Measurements from ENCODE around the gene RPS6KA5. TPM values are rescaled to one million over a fixed set of nuclear protein-coding genes. Genes with fewer than 3 reads are reported as not detected.
A peak's percentile ranks its signal among the peaks of the same experiment; 100 is the strongest.

RPS6KA5 gene
- total RNA-seq, 1 donor from 2014 or later = 1.0 TPM

DNA sequence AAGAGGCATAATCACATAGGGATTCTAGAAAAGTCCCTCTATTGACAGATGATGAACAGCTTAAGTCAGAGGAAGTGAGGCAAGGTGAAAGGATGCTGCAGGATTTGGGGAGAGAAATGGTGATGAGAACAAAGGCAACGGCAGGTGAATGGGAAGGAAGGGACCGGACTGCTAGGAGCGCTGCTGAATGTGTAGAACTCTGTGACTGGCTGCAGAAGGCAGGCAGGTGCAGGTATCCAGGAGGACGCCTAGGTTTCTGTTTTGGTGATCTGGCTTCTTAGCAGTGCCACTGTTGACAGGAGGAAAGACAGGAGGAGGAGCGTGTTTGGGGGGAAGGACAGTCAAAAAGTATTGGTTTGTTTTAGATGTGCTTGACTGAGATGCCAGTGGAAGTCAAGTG lies 185.8 kb downstream of the RPS6KA5 start:
- FAIRE-seq (no peak), DNase-seq (ENCODE audit: low read depth) (no peak)
- Histone ChIP-seq H3K27ac (ENCODE audit: low read depth, low read length) (no peak overlapping the region), H3K4me2 (ENCODE audit: low read length) (no peak overlapping the region), H3K79me2 (ENCODE audit: insufficient read depth, low read length) (no peaks in the 10 kb centered on the region), H3K4me1 (ENCODE audit: insufficient read depth, low read length) (peaks cover 6% of the 10 kb centered on the region), H3K36me3 (ENCODE audit: insufficient read depth, low read length) (no peaks in the 10 kb centered on the region), H3K9ac (ENCODE audit: low read length) (no peak overlapping the region), H2AFZ (ENCODE audit: low read depth, low read length) (no peak overlapping the region), H4K20me1 (ENCODE audit: insufficient read depth, low read length) (no peaks in the 10 kb centered on the region), H3K9me3 (ENCODE audit: insufficient read depth, low read depth, low read length) (no peaks in the 10 kb centered on the region), H3K27me3 (ENCODE audit: insufficient read depth, low read length) (no peaks in the 10 kb centered on the region), H3K4me3 (ENCODE audit: insufficient read depth, low read depth, low read length) (no peak overlapping the region)
- Mint-ChIP-seq H3K9me3 (ENCODE audit: unreplicated experiment) (no peaks in the 10 kb centered on the region), H3K27ac (ENCODE audit: unreplicated experiment) (no peak overlapping the region), H3K4me3 (ENCODE audit: unreplicated experiment) (no peak overlapping the region), H3K36me3 (ENCODE audit: low read depth, unreplicated experiment) (no peaks in the 10 kb centered on the region), H3K4me1 (ENCODE audit: low read depth, unreplicated experiment) (peaks cover 10% of the 10 kb centered on the region), H3K27me3 (ENCODE audit: low read depth, unreplicated experiment) (no peaks in the 10 kb centered on the region)
- TF ChIP-seq EZH2 (IDR thresholded peaks at IDR 0.05; ENCODE audit: insufficient read depth, low read length) = no peak
- TF ChIP-seq, protein P1, sequence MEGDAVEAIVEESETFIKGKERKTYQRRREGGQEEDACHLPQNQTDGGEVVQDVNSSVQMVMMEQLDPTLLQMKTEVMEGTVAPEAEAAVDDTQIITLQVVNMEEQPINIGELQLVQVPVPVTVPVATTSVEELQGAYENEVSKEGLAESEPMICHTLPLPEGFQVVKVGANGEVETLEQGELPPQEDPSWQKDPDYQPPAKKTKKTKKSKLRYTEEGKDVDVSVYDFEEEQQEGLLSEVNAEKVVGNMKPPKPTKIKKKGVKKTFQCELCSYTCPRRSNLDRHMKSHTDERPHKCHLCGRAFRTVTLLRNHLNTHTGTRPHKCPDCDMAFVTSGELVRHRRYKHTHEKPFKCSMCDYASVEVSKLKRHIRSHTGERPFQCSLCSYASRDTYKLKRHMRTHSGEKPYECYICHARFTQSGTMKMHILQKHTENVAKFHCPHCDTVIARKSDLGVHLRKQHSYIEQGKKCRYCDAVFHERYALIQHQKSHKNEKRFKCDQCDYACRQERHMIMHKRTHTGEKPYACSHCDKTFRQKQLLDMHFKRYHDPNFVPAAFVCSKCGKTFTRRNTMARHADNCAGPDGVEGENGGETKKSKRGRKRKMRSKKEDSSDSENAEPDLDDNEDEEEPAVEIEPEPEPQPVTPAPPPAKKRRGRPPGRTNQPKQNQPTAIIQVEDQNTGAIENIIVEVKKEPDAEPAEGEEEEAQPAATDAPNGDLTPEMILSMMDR (IDR thresholded peaks at IDR 0.05; ENCODE audit: insufficient read depth, low read depth, low read length) = no peak

DNA sequence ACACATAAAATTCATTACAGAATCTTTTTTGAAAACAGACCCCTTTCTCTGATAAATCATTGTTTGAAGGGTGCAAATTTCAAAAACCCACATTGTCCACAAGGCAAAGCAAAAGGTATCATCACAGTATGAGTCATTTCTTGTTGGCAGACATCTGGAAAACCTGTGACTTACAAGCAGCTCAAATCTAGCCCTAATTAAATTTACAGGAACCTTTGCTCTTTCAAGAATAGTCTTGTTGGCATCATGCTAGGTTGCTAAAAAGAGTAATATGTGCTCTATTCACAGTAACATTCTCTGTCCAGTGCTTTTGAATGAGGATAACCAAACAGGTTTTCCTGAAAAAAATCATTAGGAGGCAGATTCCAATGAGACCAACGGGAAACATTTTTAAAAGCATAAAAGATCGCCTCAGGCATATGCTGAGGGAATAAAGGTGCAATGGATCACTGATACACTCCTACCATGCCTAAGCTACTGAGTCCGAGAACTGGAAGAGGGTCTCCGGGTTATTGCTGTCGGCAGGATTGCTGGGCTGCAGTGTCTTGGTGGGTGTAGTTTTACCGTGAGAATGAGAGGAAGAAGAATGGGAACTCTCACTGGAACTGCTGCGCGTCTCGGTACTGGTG lies 188.7 kb downstream of the RPS6KA5 start:
- TF ChIP-seq, protein P1 (IDR thresholded peaks at IDR 0.05; ENCODE audit: insufficient read depth, low read depth, low read length) = no peak
- TF ChIP-seq EZH2 (IDR thresholded peaks at IDR 0.05; ENCODE audit: insufficient read depth, low read length) = no peak

DNA sequence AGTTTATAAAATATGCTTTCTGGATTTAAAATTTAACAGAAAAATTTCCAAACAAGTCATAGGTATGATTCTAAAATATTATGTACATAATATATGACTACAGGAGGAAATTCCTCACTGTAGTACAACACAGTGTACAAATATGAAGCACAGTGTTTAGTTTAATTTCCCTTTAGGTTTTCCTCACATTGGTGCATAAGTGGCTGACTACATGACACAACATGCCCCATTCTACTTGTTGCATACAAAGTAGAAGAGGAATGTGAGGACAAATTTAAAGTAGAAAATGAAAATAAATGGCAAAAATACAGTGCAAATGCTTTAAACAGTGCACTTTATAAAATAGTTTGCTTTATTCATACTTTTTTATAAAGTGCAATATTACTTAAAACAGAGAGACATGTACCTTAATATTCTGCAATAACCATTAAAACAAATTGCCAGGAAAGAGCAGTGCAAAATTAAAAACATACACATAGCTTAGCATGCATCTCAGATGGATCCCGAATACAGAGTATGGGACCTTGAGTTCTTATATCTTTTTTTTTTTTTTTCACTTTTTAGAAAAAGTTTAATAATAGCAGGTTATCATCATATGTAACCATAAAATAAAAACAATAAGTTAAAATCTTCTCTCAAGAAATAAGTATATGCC lies 189.4 kb downstream of the RPS6KA5 start:
- Histone ChIP-seq H3K4me3 (ENCODE audit: insufficient read depth, low read depth, low read length) (no peak overlapping the region), H2AFZ (ENCODE audit: low read depth, low read length) (no peak overlapping the region), H3K27me3 (ENCODE audit: insufficient read depth, low read length) (no peaks in the 10 kb centered on the region), H3K4me2 (ENCODE audit: low read length) (no peak overlapping the region), H3K79me2 (ENCODE audit: insufficient read depth, low read length) (no peaks in the 10 kb centered on the region), H3K4me1 (ENCODE audit: insufficient read depth, low read length) (peaks cover 6% of the 10 kb centered on the region), H4K20me1 (ENCODE audit: insufficient read depth, low read length) (no peaks in the 10 kb centered on the region), H3K9ac (ENCODE audit: low read length) (no peak overlapping the region), H3K9me3 (ENCODE audit: insufficient read depth, low read depth, low read length) (no peaks in the 10 kb centered on the region), H3K36me3 (ENCODE audit: insufficient read depth, low read length) (no peaks in the 10 kb centered on the region), H3K27ac (ENCODE audit: low read depth, low read length) (no peak overlapping the region)
- Mint-ChIP-seq H3K4me1 (ENCODE audit: low read depth, unreplicated experiment) (peaks cover 10% of the 10 kb centered on the region), H3K9me3 (ENCODE audit: unreplicated experiment) (no peaks in the 10 kb centered on the region), H3K27ac (ENCODE audit: unreplicated experiment) (no peak overlapping the region), H3K36me3 (ENCODE audit: low read depth, unreplicated experiment) (no peaks in the 10 kb centered on the region), H3K27me3 (ENCODE audit: low read depth, unreplicated experiment) (no peaks in the 10 kb centered on the region), H3K4me3 (ENCODE audit: unreplicated experiment) (no peak overlapping the region)
- DNase-seq (ENCODE audit: low read depth) = no peak
- no peak for TF ChIP-seq EZH2 (IDR thresholded peaks at IDR 0.05; ENCODE audit: insufficient read depth, low read length)
- TF ChIP-seq, protein P1 (IDR thresholded peaks at IDR 0.05; ENCODE audit: insufficient read depth, low read depth, low read length) = no peak
- no peak for FAIRE-seq

More for the DNA sequence above, 188.7 kb downstream of the RPS6KA5 start:
- no peak overlapping the region for H2AFZ ChIP-seq (ENCODE audit: low read depth, low read length)
- Mint-ChIP-seq H3K27me3 (ENCODE audit: low read depth, unreplicated experiment) (no peaks in the 10 kb centered on the region), H3K36me3 (ENCODE audit: low read depth, unreplicated experiment) (no peaks in the 10 kb centered on the region), H3K4me1 (ENCODE audit: low read depth, unreplicated experiment) (peaks cover 10% of the 10 kb centered on the region), H3K4me3 (ENCODE audit: unreplicated experiment) (no peak overlapping the region), H3K9me3 (ENCODE audit: unreplicated experiment) (no peaks in the 10 kb centered on the region), H3K27ac (ENCODE audit: unreplicated experiment) (peak overlapping the region; percentile 42)
- H3K36me3 ChIP-seq (ENCODE audit: insufficient read depth, low read length) = no peaks in the 10 kb centered on the region
- no peak overlapping the region for H3K9ac ChIP-seq (ENCODE audit: low read length)
- no peak overlapping the region for H3K27ac ChIP-seq (ENCODE audit: low read depth, low read length)
- H3K4me1 ChIP-seq (ENCODE audit: insufficient read depth, low read length) = peaks cover 6% of the 10 kb centered on the region
- H3K79me2 ChIP-seq (ENCODE audit: insufficient read depth, low read length) = no peaks in the 10 kb centered on the region
- H3K4me3 ChIP-seq (ENCODE audit: insufficient read depth, low read depth, low read length) = no peak overlapping the region
- peak overlapping the region; percentile 37 for H3K4me2 ChIP-seq (ENCODE audit: low read length)
- H3K27me3 ChIP-seq (ENCODE audit: insufficient read depth, low read length) = no peaks in the 10 kb centered on the region
- FAIRE-seq (no peak), DNase-seq (ENCODE audit: low read depth) (peak; percentile 79)
- no peaks in the 10 kb centered on the region for H3K9me3 ChIP-seq (ENCODE audit: insufficient read depth, low read depth, low read length)
- no peaks in the 10 kb centered on the region for H4K20me1 ChIP-seq (ENCODE audit: insufficient read depth, low read length)

Measured in astrocyte (in vitro differentiated cells and primary cell).